A549 (cell line): ENCODE measurements around the gene SLF2. TPM values are rescaled to one million over a fixed set of nuclear protein-coding genes. Genes with fewer than 3 reads are reported as not detected.

Experiments used
- ATAC-seq, 2 experiments: fragments of 200-7000 bp in 1 of 2; fragments of >200 bp in 1 of 2; cut with Nextera tagmentation in 1 of 2; cut with Tn5 transposase in 1 of 2; 3 replicates each; pipeline versions ENCODE4 v1.8.0 to v1.9.1; 2018 to 2020; ENCODE audit warnings: mild to moderate bottlenecking in 1 of 2, moderate library complexity in 1 of 2
- CTCF ChIA-PET: fragments of 300-600 bp; sonication (Branson Sonifier 250); formaldehyde crosslinking; extraction: SDS; loops from one replicate; lab custom pipeline; 2021; ENCODE audit warnings: antibody characterized with exemption, inconsistent platforms; lab: Yijun Ruan, JAX
- POLR2A ChIA-PET: fragments of 350-600 bp; formaldehyde crosslinking; extraction: SDS; loops from one replicate; lab custom pipeline; 2021; ENCODE audit warnings: antibody characterized with exemption, inconsistent platforms; lab: Yijun Ruan, JAX
- DNase-seq, 2 experiments: peaks; one replicate each; pipeline versions ENCODE4 v3.0.0 to v3.0.0-alpha.2; 2011 to 2016; ENCODE audit warnings: low read depth in 1 of 2, low spot score in 1 of 2
- FAIRE-seq: peaks from 2 replicates; lab custom pipeline; 2011; peaks lifted over from hg19 to GRCh38; lab: Jason Lieb, UNC
- H3K27ac ChIP-seq, 2 experiments: fragments of >200 bp; sonication (Bioruptor Twin); formaldehyde crosslinking; 3 replicates each; pipeline ENCODE4 v1.5.1; 2016 to 2017
- H3K4me1 ChIP-seq: fragments of >200 bp; sonication (Bioruptor Twin); formaldehyde crosslinking; 3 replicates; pipeline ENCODE4 v1.6.1; 2016
- H3K4me2 ChIP-seq: fragments of >200 bp; sonication (Bioruptor Twin); formaldehyde crosslinking; 3 replicates; pipeline ENCODE4 v1.6.1; 2016
- H3K4me3 ChIP-seq: fragments of >200 bp; sonication (Bioruptor Twin); formaldehyde crosslinking; 3 replicates; pipeline ENCODE4 v1.5.1; 2016
- H3K9me3 ChIP-seq: fragments of >200 bp; sonication (Bioruptor Twin); formaldehyde crosslinking; 3 replicates; pipeline ENCODE4 v1.6.1; 2016
- CBX8 ChIP-seq: fragments of 200-600 bp; sonication (generic); IDR thresholded peaks from 2 replicates; pipeline ENCODE4 v1.6.1; 2016
- CHD2 ChIP-seq: fragments of 150-350 bp; IDR thresholded peaks from 2 replicates; pipeline ENCODE4 v1.6.1; 2014; ENCODE audit warnings: low read length; ENCODE audit not compliant: partially characterized antibody
- CHD4 ChIP-seq: fragments of 200-600 bp; sonication (generic); IDR thresholded peaks from 2 replicates; pipeline ENCODE4 v1.6.1; 2016; ENCODE audit warnings: antibody characterized with exemption, mild to moderate bottlenecking, borderline replicate concordance
- FOSB ChIP-seq: fragments of 250-450 bp; sonication (Bioruptor Pico); IDR thresholded peaks from 2 replicates; pipeline ENCODE4 v1.5.0; 2020; ENCODE audit warnings: mild to moderate bottlenecking, moderate library complexity
- FOSL2 ChIP-seq, 2 experiments: fragments of 450-650 bp in 1 of 2; fragments of >200 bp in 1 of 2; sonication (Bioruptor Twin) in 1 of 2; formaldehyde crosslinking; IDR thresholded peaks; 2 replicates each; pipeline versions ENCODE4 v1.5.0 to v1.6.1; 2016 to 2020; ENCODE audit warnings: mild to moderate bottlenecking in 1 of 2, moderate library complexity in 1 of 2
- FOXS1 ChIP-seq: fragments of 250-450 bp; sonication (Bioruptor Pico); IDR thresholded peaks from 2 replicates; pipeline ENCODE4 v1.5.0; 2020; ENCODE audit warnings: mild to moderate bottlenecking, moderate library complexity
- HOXA7 ChIP-seq: fragments of 250-450 bp; sonication (Bioruptor Pico); IDR thresholded peaks from 2 replicates; pipeline ENCODE4 v1.5.0; 2020; ENCODE audit warnings: mild to moderate bottlenecking, moderate library complexity
- HOXB13 ChIP-seq: fragments of 250-450 bp; sonication (Bioruptor Pico); IDR thresholded peaks from 2 replicates; pipeline ENCODE4 v1.5.0; 2020; ENCODE audit warnings: low read depth, mild to moderate bottlenecking, moderate library complexity
- JUN ChIP-seq, 2 experiments: fragments of >200 bp; sonication (Bioruptor Twin); formaldehyde crosslinking; IDR thresholded peaks; 2 replicates in 1 of 2; 3 replicates in 1 of 2; pipeline ENCODE4 v1.6.1; 2016 to 2017
- KDM1A ChIP-seq: fragments of 200-600 bp; sonication (generic); IDR thresholded peaks from 2 replicates; pipeline ENCODE4 v1.6.1; 2016; ENCODE audit warnings: low read depth, mild to moderate bottlenecking
- MAZ ChIP-seq: fragments of 150-350 bp; IDR thresholded peaks from 2 replicates; pipeline ENCODE4 v1.6.1; 2014; ENCODE audit warnings: antibody characterized with exemption, low read depth, low read length, borderline replicate concordance
- MYC ChIP-seq: IDR thresholded peaks from 2 replicates; pipeline ENCODE4 v1.6.1; 2012; ENCODE audit warnings: mild to moderate bottlenecking, inconsistent platforms, low read length, improper control_type of control experiment, borderline replicate concordance
- POLR2A ChIP-seq: IDR thresholded peaks from 2 replicates; pipeline ENCODE4 v1.6.1; 2012; ENCODE audit warnings: mild to moderate bottlenecking, low read length
- RARB ChIP-seq: fragments of 250-450 bp; sonication (Bioruptor Pico); IDR thresholded peaks from 2 replicates; pipeline ENCODE4 v1.8.0; 2021; ENCODE audit warnings: mild to moderate bottlenecking, moderate library complexity
- RNF2 ChIP-seq: fragments of 200-600 bp; sonication (generic); IDR thresholded peaks from 2 replicates; pipeline ENCODE4 v1.6.1; 2016; ENCODE audit warnings: low read depth, mild to moderate bottlenecking, antibody characterized with exemption, moderate library complexity, borderline replicate concordance
- TFCP2L1 ChIP-seq: fragments of 250-450 bp; sonication (Bioruptor Pico); IDR thresholded peaks from 2 replicates; pipeline ENCODE4 v1.5.0; 2021; ENCODE audit warnings: mild to moderate bottlenecking
- ZC3H11A ChIP-seq: fragments of 450-650 bp; IDR thresholded peaks from 2 replicates; pipeline ENCODE4 v1.6.1; 2014; ENCODE audit warnings: antibody characterized with exemption, mild to moderate bottlenecking
- WGBS: methylation state at CpG from one replicate; pipeline ENCODE4 v1.1.6; 2017; ENCODE audit errors: missing lambda C conversion rate; 5-methylcytosine and 5-hydroxymethylcytosine counted together
- polyA plus RNA-seq, 4 experiments: library from polyadenylated mRNA; depleted of rRNA in 3 of 4; stranded (reverse); fragments of >200 nt; fragmentation: RNase III in 1 of 4; extraction: RNeasy Plus Mini Kit Qiagen cat#74134 plus additional on column Dnase treatment in 1 of 4; gene quantifications; 2 replicates in 3 of 4; 3 replicates in 1 of 4; pipeline ENCODE4 v1.2.3, GENCODE V29; 2011 to 2017
- TF ChIP-seq, protein P1 (sequence below): fragments of >200 bp; sonication (Bioruptor Twin); formaldehyde crosslinking; IDR thresholded peaks from 3 replicates; pipeline ENCODE4 v1.5.1; 2016
- TF ChIP-seq, protein P2 (sequence below): fragments of 200-600 bp; sonication (generic); IDR thresholded peaks from 2 replicates; pipeline ENCODE4 v1.6.1; 2016; ENCODE audit warnings: antibody characterized with exemption, mild to moderate bottlenecking, moderate library complexity
- TF ChIP-seq, protein P3 (sequence below): fragments of 250-450 bp; sonication (Bioruptor Pico); IDR thresholded peaks from 2 replicates; pipeline ENCODE4 v1.5.0; 2021; ENCODE audit warnings: mild to moderate bottlenecking, moderate library complexity, borderline replicate concordance
- TF ChIP-seq, protein P4 (sequence below): IDR thresholded peaks from 2 replicates; pipeline ENCODE4 v1.6.1; 2012; ENCODE audit warnings: low read depth, borderline replicate concordance

Gene SLF2
- polyA plus RNA-seq, 2 of the 4 experiments (the other 2 are of a cell fraction) = 13.0 to 16.6 TPM

DNA sequence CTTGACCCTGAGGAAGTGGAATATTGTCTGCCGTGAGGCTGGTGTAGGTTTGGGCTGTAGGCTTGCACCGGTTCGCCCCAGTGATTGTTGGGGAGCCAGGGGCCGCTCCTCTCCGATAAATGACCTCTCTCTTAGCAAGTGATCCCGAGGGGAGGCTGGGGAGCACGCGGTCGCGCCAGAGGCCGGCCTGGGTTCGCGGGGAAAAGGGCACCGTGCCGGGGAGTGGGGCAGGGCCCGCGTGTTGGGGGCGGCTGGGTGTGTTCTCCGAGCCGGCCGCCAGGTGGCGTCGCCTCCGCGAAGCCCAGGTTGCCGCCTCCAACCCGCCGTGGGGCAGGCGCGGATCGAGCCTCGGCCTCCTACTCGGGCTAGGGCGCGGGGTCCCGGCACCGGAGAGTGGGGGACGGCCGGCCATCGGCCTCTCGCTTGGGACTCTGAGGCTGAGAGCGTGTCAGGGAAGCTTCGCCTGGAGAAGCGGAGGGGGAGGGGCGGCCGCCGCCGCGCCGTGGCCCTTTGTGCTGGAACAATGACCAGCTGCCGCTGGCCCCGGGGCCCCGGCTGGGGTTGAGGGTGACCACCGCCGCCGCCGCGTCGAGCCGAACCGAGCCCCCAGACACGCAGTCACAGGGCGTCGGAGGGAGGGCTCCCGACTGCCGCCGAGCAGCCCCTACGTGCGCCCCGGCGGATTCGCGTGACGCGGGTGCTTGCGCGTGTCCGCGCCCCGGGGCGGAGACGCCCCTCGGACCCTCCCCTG lies 86.4 kb downstream of the SLF2 start (continued):
- TF ChIP-seq, protein P1, sequence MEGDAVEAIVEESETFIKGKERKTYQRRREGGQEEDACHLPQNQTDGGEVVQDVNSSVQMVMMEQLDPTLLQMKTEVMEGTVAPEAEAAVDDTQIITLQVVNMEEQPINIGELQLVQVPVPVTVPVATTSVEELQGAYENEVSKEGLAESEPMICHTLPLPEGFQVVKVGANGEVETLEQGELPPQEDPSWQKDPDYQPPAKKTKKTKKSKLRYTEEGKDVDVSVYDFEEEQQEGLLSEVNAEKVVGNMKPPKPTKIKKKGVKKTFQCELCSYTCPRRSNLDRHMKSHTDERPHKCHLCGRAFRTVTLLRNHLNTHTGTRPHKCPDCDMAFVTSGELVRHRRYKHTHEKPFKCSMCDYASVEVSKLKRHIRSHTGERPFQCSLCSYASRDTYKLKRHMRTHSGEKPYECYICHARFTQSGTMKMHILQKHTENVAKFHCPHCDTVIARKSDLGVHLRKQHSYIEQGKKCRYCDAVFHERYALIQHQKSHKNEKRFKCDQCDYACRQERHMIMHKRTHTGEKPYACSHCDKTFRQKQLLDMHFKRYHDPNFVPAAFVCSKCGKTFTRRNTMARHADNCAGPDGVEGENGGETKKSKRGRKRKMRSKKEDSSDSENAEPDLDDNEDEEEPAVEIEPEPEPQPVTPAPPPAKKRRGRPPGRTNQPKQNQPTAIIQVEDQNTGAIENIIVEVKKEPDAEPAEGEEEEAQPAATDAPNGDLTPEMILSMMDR = peak; percentile 83
- TF ChIP-seq TFCP2L1 = 0 out of 2 replicates have a peak, but pooled peaks have one; percentile 16
- TF ChIP-seq FOXS1 (CRISPR knock-in tag) = no peak
- TF ChIP-seq POLR2A = peak; percentile 61
- TF ChIP-seq, protein P2, sequence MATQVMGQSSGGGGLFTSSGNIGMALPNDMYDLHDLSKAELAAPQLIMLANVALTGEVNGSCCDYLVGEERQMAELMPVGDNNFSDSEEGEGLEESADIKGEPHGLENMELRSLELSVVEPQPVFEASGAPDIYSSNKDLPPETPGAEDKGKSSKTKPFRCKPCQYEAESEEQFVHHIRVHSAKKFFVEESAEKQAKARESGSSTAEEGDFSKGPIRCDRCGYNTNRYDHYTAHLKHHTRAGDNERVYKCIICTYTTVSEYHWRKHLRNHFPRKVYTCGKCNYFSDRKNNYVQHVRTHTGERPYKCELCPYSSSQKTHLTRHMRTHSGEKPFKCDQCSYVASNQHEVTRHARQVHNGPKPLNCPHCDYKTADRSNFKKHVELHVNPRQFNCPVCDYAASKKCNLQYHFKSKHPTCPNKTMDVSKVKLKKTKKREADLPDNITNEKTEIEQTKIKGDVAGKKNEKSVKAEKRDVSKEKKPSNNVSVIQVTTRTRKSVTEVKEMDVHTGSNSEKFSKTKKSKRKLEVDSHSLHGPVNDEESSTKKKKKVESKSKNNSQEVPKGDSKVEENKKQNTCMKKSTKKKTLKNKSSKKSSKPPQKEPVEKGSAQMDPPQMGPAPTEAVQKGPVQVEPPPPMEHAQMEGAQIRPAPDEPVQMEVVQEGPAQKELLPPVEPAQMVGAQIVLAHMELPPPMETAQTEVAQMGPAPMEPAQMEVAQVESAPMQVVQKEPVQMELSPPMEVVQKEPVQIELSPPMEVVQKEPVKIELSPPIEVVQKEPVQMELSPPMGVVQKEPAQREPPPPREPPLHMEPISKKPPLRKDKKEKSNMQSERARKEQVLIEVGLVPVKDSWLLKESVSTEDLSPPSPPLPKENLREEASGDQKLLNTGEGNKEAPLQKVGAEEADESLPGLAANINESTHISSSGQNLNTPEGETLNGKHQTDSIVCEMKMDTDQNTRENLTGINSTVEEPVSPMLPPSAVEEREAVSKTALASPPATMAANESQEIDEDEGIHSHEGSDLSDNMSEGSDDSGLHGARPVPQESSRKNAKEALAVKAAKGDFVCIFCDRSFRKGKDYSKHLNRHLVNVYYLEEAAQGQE = 0 out of 2 replicates have a peak, but pooled peaks have one; percentile 16

DNA sequence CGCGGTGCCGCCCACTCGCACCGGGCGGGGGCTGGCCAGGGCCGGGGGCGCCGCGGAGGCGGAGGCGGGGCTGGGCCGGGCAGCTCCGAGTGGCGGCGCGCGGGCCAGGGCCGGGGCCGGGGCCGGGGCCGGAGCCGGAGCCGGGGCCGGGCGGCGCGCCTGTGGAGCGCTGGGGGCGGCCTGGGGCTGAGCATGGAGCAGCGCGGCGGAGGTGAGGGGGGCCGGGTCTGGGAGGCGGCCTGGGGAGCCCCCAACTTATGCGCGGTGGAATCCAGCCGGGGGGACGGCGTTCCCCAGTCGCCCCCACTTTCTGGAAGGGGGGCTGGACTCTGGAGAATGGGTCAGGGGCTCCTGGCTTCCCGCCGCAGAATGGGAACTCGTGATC lies 87.0 kb downstream of the SLF2 start, which contains the start of gene LZTS2:
LZTS2 (plus strand) TSS at position 67 of the 385 bp plus-strand sequence. CDS start 2,731 bp downstream, outside the sequence.
- POLR2A ChIA-PET = interaction anchor here (1.6 kb wide), 1 partner anchor 12 kb away, joined by 7 read pairs; no protein-coding TSS in a partner anchor
- no peak for TF ChIP-seq CHD4
- TF ChIP-seq TFCP2L1 = no peak
- TF ChIP-seq HOXA7 (CRISPR knock-in tag) = no peak
- TF ChIP-seq FOSL2 (IDR thresholded peaks at IDR 0.05) = no peak
- no peak for TF ChIP-seq FOSL2 (CRISPR knock-in tag; IDR thresholded peaks at IDR 0.05)
- TF ChIP-seq, protein P2 = no peak
- TF ChIP-seq, protein P3, sequence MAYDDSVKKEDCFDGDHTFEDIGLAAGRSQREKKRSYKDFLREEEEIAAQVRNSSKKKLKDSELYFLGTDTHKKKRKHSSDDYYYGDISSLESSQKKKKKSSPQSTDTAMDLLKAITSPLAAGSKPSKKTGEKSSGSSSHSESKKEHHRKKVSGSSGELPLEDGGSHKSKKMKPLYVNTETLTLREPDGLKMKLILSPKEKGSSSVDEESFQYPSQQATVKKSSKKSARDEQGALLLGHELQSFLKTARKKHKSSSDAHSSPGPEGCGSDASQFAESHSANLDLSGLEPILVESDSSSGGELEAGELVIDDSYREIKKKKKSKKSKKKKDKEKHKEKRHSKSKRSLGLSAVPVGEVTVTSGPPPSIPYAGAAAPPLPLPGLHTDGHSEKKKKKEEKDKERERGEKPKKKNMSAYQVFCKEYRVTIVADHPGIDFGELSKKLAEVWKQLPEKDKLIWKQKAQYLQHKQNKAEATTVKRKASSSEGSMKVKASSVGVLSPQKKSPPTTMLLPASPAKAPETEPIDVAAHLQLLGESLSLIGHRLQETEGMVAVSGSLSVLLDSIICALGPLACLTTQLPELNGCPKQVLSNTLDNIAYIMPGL (CRISPR knock-in tag) = no peak
- TF ChIP-seq, protein P4, sequence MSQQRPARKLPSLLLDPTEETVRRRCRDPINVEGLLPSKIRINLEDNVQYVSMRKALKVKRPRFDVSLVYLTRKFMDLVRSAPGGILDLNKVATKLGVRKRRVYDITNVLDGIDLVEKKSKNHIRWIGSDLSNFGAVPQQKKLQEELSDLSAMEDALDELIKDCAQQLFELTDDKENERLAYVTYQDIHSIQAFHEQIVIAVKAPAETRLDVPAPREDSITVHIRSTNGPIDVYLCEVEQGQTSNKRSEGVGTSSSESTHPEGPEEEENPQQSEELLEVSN = no peak
- TF ChIP-seq, protein P1 = no peak
- TF ChIP-seq CBX8 = no peak
- TF ChIP-seq JUN (IDR thresholded peaks at IDR 0.05) = no peak; a peak in 1 of 5 replicates
- no peak for TF ChIP-seq KDM1A
- TF ChIP-seq MAZ = no peak
- TF ChIP-seq FOSB (CRISPR knock-in tag) = no peak
- TF ChIP-seq RARB (CRISPR knock-in tag) = no peak
- no peak for TF ChIP-seq HOXB13 (CRISPR knock-in tag)
- TF ChIP-seq MYC = no peak
- TF ChIP-seq CHD2 = no peak
- no peak for TF ChIP-seq ZC3H11A
- TF ChIP-seq RNF2 = no peak

More for the DNA sequence above, 87.0 kb downstream of the SLF2 start, which contains the start of gene LZTS2:
- Histone ChIP-seq H3K9me3 (no peaks in the 10 kb centered on the region), H3K4me1 (peaks cover 27% of the 10 kb centered on the region), H3K4me3 (peak within 1 kb of the TSS; percentile 92), H3K27ac (peak within 1 kb of the TSS; percentile 98), H3K4me2 (peak within 1 kb of the TSS; percentile 89)
- WGBS = 4% methylated on average over 3 of the region's 44 CpGs
- CTCF ChIA-PET = interaction anchor here (0.5 to 25.8 kb wide), 14 partner anchors 7 to 460 kb away, joined by 3 to 608 read pairs (median 5); partner anchors contain the start of genes MRPL43, PDZD7, SFXN3 and TWNK
- FAIRE-seq (no peak), ATAC-seq (no peak), DNase-seq (no peak)
